AG09319 (cell line): Measurements from ENCODE around the gene CELA2A.
"Not testable (repeated sequence)": the region's sequence is repeated elsewhere in the genome, so short reads cannot be mapped to it uniquely, and the experiment has no call there.

Experiments used
- DNase-seq: peaks from one replicate; pipeline ENCODE4 v3.0.0-alpha.2; 2010; ENCODE audit warnings: low read depth; ENCODE audit errors: extremely low read depth
- CTCF ChIP-seq: IDR thresholded peaks from 2 replicates; pipeline ENCODE4 v1.5.1; 2011; ENCODE audit warnings: low read depth, mild to moderate bottlenecking, inconsistent platforms, low read length, moderate library complexity

Gene CELA2A

DNA sequence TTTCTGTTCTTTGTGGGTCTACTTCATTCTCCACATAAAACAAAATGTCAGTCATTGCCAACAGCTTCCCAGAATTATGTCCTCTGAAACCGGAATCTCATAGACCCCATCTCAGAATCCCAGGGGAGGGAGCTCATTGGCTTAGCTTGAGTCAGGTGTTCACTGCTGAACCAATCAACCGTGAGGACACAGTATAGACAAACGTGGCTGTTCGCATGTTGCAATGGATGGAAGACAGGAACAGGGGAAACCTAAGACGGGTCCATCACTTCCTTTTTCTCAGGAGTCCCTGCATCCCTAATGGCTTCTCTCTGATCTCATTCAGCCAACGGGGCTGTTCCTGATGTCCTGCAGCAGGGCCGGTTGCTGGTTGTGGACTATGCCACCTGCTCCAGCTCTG lies 9.1 kb downstream of the CELA2A start:
- DNase-seq: no peak
- TF ChIP-seq CTCF: no peak

DNA sequence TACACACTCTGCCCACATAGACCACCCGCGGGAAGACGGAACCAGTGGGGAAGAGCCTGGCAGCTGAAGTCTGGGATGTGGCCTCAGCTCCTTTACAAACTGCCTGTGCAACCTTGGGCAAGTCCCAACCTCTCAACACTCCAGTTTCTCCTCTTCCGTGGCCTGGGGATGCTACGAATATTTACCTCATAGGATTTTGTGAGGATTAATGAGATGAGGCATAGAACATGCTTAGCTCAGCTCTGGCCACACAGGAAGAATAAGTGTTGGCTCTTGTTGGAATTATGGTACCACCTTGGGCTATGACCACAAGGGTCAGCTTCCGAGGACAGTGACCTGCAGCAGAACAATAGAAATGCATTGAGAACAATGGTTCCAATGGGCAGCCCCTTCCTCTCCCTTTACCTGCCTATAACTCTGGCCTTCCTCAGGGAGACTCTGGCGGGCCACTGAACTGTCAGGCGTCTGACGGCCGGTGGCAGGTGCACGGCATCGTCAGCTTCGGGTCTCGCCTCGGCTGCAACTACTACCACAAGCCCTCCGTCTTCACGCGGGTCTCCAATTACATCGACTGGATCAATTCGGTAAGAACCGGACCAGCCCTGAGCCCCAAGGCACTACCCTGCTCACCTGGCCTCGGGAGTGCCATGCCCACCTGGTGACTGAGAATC lies 10.6 kb downstream of the CELA2A start:
- not testable (repeated sequence) for DNase-seq

- no peak for TF ChIP-seq CTCF
- DNase-seq: no peak
Measured at GRCh38 chr1:15468145-15468544, 11.6 kb downstream of the CELA2A start.

GRCh38 chr1:15469361-15469760 lies 12.8 kb downstream of the CELA2A start:
- DNase-seq: no peak
- TF ChIP-seq CTCF: no peak

DNA sequence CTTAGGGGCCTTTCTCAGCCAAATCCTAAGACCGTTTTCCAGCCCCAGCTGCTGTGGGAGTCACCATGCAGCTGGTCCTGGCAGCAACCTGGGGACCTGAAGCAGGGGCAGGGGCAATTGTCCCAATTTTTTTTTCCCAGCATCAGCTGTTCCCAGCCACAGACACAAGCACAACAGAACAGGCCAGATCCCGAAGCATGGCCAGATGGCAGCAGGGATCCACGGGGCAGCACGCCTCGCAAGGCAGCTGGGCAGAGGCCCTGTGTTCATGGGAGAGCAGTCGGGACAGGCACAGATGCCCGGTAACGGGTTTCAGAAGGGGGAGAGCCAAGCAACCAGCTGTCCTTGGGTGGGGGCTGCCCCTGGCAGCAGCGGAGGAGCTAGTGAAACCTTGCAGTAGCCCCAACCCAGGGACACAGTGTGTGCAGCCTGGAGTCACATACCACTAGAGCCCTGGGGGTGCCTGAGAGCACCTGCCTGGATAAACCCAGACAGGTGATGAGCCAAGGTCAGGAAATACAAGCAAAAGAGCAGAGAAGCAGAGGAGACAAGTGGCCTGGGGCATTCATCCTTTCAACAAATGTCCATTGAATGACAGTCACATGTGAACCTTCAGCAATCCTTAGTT lies 13.4 kb downstream of the CELA2A start:
- DNase-seq: not testable (repeated sequence)

- not testable (repeated sequence) for DNase-seq
Measured at GRCh38 chr1:15471067-15471466, 14.5 kb downstream of the CELA2A start.

- not testable (repeated sequence) for DNase-seq
Measured at GRCh38 chr1:15471723-15472122, 15.2 kb downstream of the CELA2A start.

DNA sequence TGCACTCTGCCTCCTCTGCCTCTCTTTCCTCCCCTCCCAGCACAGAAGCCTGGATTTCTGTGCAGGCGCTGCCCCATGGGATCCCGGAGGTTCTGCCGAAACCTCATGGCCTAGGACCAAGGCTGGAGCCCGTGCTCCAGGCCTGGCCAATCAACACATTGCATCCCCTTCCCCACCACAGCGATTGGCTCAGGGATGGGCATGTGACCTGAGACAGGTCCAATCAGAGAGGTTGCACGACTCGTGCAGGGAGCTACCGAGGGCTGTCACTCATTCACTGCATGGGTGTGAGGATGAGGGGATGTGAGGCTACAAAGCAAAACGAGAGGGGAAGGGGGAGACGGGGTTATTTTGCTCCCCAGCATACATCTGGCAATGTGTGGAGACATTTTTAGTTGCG lies 16.1 kb downstream of the CELA2A start:
- no peak for TF ChIP-seq CTCF
- no peak for DNase-seq

GRCh38 chr1:15475752-15476314 lies 19.3 kb downstream of the CELA2A start, which contains the start of gene CELA2B:
TSS of gene CELA2B (plus strand) at chr1:15476104. CDS start at chr1:15476126, 22 bp downstream.
- no peak for TF ChIP-seq CTCF
- DNase-seq: no peak
